GM21619 (cell line): ENCODE measurements around the gene MARVELD1.
A peak's percentile ranks its signal among the peaks of the same experiment; 100 is the strongest.
"Not testable (repeated sequence)": the region's sequence is repeated elsewhere in the genome, so short reads cannot be mapped to it uniquely, and the experiment has no call there.

ENCODE experiments used
- ATAC-seq: cut with Tn5 transposase; IDR thresholded peaks from one replicate; pipeline ENCODE4 v1.9.1; 2021; ENCODE audit not compliant: unreplicated experiment

MARVELD1 gene

DNA sequence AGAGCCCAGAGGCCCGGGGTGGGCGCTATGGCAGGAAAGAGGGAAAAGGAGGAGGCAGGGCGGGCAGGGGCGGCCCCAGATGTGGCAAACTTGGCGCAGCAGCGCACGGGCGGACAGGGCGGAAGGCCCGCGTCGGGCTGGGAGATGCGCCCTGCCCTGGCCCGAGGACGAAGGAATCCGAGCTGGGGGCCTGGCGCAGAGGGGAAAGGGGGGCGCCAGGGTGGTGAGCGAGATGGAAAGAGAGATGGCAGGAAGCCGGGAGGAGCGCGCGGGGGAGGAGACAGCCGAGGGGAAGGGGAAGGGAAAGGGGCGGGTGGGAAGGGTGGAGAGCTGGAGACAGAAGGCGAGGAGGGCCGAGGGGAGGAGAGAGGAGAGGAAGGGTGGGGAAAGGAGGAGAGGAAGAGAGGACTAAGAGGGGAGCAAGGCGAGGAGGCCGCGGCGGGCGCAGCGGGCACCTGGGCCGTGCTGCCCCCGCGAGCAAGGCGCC is at the start of gene MARVELD1:
MARVELD1 (plus strand) TSS at position 392 of the 487 bp plus-strand sequence. CDS start 147 bp downstream, outside the sequence.
- ATAC-seq, result no peak

DNA sequence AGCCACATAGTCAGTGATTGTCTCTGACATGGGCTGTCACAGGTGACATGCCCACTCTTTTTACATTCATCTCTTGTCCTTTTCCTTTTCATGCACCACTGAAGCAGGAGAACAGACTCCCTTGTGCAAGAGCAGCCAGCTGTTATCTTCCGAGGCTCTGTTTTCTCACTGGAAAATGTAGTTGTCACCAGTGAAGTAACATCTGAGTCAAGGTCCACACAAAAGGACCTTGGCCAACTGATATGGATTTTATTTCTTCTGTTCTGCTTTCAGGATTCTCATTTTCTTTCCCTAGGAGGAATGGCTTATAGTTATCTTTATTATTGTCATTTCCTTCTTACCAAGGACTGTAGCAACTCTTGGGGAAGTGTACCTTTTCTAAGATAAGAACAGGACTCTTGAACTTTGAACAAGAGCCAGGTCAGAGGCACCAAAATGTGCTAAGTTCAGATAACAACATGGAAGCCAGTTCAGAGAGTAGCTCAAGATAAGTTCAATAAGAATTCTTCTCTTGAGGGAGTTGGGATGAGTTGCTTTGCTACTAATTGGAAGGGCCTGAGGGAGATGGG is 49.2 kb upstream of the MARVELD1 start:
- ATAC-seq, result no peak

DNA sequence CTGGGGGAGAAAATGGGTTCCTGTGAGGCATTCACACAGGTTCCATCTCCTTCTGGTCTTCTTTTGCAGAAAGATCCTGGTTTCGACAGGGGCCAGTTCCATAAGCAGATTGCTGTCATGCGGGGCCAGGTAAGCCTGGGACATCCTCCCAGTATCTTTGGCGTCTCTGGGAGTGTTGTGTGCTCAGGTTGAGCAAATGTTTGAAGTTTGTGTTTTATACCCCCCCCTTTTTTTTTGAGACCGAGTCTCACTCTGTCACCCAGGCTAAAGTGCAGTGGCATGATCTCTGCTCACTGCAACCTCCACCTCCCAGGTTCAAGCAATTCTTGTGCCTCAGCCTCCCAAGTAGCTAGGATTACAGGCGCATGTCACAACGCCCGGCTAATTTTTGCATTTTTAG is 46.5 kb upstream of the MARVELD1 start:
- ATAC-seq, result no peak

DNA sequence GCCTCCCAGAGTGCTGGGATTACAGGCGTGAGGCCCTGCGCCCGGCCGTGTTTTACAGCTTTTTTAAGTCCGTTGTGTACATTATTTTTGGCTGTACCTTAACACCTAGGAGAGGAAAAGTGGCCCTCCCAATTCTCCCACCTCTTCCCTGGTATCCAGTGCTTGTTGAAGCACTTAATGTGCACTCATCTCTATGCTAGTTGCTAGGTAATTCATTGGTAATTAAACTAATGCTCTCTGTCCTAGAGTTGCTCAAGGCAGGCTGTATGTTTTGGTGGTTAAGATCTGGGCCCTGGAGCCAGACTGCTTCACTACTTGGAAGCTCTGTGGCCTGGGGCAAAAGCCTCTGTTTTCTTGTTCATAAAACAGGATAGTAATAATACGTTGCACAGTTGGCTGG is 46.1 kb upstream of the MARVELD1 start:
- ATAC-seq, result no peak

DNA sequence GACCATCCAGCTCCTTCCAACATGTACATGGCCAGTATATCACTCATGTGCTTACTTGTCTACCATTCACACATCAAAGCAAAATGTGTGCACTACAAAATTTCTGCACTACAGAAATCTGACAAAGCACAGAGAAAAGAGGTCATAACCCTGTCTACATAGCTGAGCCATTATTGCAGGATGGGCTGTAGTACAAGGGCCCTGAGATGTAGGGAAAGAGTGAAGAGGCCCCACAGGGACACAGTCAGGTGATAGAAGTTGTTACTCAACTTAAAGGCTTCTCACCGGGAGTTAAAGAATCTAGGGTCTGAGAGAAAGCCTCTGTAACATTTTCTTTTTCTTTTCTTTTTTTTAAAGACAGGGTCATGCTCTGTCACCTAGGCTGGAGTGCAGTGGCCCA is 44.0 kb upstream of the MARVELD1 start:
- no peak for ATAC-seq

DNA sequence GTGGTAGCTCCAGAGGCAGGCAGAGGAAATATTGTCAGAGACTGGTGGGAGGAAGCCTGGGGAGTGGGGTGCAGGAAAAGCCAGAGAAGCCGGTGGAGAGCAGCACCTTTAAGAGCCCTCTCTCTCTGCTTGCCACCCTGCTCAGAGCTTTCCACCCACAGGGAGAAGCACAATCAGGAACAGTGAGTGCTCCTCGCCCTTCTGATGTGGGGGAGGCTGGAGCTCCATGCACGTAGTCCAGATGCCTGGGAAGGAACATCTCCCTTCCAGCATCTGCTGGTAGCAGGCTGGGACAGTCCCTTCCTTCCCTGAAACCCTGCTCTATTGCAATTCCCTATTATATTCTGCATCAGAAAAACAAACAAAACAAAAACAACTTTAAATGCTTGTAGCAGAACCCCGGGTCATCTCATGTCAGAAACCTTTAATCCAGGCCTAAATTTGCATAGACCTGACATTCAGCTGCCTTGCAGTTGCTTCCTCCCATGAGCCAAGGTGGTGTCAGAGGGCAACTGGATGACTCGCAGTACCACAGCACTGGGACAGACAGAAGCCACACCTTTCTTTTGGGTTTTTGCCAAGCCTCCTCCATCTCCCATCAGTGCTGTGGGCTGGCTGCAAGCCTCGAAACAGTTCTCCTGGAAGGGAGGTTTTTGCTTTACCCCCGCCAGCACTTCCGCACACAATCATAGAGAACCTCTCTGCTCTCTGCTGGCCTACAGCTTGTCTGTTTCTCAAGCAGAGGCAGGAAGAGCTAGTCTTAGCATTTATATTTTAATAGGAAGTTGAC is 39.6 kb upstream of the MARVELD1 start:
- ATAC-seq, result no peak

DNA sequence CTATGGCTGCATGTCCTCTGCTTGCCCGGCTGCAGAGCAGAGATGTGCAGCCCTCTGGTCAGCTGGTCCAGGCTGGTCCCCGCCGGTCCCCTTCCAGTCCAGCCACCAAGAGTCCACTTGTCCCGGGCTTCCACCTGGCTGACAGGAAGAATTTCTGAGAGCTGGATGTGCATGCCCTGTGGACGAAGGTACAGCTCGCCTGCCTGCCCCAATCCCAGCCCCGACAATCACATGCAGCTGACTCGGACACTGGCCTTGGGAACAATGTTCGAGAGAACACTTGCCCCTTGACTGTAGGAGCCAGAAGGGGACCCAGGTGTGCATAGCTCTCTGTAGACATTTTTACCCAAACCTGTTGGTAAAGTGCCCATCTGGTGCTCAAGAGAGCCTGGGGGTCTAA is 38.3 kb upstream of the MARVELD1 start:
- no peak for ATAC-seq

DNA sequence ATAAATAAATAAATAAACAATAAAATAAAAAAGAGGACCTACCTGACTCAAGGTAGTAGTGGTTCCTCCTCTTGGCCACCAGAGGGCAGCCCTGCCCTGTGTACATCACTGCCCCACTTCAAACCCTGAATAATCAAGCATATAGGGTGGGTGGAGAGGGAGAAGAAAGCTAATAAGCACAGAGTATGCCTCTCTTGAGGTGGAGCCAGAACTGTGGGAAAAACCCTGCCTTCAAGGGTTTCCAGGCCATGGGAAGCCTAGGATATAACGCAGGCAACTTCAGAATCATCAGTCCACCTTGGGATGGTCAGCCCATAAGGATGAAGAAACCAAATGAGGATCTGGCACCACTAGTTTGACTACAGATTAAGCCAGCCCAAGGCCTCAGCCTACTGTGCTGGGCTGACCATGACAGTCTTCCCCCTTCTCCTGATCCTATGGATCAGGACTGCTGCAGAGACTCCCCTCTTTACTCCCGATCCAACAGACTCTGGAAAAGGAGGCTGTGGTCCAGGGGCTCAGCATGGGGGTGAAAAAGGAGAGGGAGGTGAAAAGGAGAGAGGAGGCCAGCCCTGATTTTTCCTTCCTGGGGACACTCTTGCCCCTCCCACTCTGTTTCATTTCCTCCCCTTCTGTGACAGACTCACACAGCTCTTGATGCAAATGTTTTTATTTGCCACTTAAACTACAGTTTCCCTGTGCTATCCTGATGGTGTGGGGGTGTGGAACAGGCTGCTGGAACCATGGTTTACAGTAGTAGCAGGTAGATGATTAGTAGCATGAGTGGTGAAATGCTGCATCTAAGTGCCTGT is 36.6 kb upstream of the MARVELD1 start:
- ATAC-seq, result peak; percentile 68

DNA sequence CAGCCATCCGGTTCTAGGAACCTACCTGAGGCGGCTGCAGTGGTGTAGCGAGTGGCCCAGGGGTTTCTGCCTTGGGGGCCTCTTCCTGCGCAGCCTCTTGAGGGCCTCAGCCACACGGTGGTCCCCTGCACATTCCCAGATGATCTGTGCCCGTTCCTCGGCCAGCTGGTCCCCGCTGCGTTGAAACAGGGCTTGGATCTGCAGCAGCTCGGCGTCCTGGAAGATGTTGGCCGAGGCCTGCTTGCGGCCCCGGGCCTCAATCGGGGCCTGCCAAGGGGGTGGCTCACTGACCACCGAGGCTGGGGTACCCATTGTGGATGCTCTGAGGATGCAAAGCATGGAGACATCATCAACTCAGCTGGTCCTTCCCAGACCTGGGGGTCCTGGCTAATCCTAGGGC is 33.9 kb upstream of the MARVELD1 start:
- ATAC-seq, result no peak

DNA sequence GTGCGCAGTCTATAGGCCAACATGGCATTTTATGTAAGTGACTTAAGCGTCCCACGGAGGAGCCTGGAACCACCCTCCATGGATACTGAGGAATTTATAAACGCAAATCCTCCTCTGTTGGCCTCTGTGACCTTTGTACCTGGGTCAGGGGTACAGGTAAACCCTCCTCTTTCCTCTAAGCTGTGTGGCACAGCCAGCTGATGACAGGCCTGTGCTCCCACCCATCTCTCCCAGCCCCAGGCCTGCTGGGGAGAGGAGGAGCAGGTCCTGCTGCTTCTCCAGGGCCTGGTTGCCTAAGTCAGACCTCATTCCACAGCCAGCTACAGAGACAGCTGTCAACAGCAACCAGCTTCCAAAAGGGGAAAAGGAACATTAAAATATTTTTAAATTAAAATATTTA is 31.5 kb upstream of the MARVELD1 start:
- no peak for ATAC-seq

DNA sequence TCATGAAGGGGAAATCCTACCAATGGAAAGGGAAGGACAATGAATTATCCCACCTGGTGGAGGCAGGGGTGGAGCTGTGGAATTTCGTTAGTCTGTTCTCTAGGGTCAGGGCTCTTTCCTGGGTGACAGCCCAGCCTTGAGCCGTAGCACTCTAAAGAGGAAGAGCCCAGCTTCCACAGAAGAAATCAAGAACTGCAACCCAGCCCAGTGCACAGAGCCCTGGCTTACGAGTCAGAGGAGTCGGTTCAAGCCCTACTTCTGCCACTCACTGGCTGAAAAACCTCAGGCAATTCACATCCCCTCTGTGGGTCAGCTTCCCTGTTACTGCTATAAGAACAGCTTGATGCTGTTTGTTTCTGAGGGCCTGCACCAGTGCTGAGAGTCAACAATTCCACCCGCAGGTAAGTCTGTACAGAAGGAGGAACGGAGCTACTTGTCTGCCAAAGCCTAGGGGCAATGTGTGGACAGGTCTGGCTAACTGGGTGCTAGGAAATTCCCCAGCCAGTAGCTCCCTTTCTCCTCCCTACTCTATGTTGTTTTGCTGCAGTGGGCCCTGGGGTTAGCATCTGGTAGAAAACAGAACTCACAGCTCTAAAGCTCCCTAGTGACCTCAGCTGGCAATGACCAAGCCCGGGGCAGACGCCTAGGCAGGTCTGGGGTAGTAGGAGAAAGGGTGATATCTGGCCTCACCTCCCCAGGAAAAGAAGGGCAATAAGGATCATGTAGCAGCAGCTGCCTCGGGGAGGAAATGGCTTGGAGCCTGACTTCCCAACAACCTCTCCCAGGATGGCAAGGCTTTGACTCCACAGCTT is 29.8 kb upstream of the MARVELD1 start:
- ATAC-seq, result no peak

DNA sequence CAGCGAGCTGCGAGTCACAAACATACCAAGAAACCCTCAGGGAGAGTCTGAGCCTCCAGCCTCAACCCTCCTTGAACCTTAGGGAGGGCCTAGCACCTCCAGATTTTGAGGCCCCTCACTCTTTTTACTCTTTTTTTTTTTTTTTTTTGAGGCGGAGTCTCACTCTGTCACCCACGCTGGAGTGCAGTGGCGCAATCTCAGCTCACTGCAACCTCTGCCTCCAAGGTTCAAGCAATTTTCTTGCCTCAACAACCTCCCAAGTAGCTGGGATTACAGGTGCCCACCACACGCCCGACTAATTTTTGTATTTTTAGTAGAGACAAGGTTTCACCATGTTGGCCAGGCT is 29.2 kb upstream of the MARVELD1 start:
- ATAC-seq, result not testable (repeated sequence)

DNA sequence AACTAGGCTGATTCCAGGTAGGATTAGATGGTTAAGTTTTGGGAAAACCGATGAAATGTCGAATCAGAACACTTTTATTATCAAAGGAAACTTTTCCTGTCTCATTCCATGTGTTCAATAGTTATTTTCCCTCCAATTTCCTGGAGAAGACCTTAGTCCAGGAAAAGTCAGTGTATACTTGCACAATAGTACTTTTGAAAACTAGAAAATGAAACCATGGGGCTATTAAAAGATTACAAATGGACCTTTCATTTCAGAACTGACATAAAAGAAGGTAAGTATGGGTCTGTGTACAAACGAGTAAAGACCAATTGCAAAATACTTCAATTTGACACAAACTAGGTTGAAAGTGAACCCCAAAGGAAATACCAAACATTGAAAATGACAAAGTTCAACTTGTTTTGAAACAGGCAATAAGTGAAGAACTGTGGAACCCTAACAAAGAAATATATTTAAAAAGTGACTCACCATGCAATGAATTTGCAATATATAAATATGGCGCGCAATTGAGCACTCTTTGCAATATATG is 28.6 kb upstream of the MARVELD1 start:
- ATAC-seq, result no peak

DNA sequence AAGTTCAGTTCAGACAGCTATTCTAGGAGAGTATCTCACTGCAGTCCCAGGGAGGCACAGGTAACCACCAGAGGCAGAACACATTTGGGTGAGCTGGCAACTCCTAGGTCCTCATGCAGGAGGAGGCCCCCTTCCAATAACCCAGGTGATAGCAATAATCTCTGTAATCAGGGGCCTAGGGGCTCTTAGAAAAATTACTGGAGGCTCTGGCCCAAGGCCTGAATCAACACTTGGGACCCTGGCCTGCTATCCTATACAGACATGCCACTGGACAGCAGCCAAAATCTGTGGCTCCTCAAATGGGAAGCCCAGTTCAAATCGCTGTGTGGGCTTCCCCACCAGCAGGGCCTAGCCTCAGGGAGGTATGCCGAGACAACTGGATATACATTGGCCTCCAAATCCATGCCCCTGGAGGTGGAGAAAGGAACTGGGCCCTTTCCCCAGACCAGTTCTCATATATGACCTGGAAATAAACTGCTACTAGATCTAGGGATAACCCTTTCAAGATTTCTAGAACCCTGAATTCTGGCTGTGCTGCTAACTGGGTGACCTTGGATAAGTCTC is 28.1 kb upstream of the MARVELD1 start:
- no peak for ATAC-seq

DNA sequence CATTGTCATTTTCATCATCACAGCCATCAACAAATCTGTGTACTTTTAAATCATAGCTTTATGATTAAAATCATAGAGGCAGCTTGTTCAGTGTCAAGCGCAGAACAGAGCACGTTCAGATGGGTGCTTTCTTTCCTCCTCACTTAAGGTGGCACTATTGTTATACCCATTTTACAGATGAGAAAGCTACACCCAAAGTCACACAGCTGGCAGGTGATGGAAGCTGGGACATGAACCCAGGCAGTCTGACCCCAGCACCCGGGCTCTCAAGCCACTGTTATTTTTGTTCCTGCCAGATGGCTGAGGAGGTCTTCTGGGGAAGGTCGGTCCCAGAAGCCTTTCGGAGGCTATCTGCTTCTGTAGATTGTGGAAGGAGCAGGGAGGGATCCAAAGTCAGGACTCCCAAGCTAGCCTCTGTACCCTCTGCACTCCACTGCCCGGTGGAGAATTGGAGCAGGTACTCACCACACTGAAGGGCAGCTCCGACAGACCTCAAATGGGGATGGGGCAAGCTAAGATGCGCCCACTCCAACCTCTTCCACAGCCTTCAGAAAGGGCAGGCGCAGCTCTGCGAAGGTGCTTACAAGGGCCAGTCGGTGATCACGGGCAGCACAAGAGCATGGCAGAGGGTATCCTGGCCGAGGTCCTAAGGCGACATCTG is 27.1 kb upstream of the MARVELD1 start:
- no peak for ATAC-seq

DNA sequence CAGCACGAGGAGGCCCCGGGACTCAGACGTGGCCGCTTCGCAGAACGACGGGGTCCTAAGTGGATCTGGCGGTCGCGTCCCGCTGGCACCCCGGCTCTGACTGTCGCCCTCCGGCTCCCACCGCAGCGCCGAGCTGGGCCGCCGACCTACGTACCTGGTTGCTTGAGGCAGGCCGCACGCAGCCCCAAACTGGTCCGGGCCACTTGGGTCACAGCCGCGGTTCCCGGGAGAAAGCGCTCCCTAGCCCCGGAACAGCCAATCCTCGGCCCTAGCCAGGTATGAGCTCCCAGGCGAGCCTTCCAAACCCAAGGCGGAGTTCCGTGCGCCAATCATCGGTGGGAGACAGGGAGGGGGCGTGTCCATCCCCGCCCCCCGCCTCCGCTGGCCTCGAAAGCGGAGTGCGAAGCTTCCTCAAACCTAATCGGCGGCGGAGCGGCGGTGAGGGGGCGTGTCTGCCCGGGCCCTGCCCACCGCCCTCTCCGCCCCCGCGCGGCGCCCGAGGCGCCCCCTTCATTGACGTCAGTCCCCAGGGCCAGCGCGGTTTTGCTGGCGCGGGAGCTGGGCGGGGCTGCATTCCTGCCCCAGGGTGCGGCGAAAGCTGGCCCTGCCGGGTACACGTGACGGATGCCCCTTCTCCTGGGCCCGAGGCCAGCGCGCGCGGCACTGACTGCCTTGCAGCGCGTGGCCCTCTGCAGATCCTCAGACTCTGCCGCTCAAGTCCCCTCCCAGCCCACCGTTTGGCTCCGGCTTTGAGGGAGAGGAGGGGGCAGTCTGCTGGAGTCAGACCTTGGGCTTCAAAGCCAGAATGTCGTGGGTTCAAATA is 26.4 kb upstream of the MARVELD1 start, which contains the start of gene AVPI1:
AVPI1 (minus strand) TSS at position 280 of the 823 bp plus-strand sequence. CDS start 7,336 bp downstream, outside the sequence.
- peak; percentile 87 for ATAC-seq

DNA sequence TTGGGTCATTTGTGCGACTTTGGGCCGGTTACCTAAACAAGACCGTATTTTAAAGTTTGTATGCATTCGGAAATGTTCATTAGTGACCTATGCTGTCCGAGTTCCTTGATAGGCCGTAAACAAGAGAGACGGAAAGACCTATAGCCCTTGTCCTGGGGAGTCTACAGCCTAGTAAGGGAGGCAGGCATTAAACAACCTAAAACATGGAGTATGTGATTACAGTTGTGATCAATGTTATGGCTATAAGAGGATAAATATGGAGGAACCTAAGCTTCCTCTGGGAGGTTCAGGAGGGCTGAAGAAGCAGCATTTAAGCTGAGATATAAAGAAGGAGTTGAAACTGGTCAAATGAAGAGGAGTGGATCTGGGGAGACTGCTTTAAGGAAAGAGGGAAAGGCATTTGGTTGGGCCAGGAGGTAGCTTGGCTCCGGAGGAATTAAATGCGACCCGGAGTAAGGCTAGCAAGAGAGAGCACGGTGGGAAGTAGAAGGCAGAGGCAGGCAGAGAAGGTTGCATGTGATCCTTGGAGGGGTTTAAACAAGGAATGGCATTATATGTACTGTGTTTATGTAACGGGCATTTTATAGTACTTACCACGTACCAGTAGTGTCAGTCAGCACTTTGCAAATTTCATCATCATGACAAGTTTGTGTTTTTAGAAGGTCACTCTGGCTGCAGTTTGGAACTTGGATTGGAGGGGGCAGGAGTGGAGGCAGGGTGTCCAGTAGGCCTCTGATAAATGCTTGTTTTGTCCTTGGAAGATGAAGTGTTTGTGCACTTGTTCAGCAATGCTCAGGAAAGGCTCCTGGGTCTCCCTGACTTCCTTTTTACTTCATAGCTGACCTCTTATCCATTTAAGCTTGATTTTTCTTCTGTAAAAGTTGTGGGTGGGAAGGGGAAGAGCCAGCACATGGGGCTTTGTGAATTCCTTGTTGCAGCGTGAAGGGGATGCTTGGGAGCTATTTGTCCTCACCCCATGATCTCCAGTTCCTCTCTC is 25.4 kb upstream of the MARVELD1 start:
- ATAC-seq, result no peak

DNA sequence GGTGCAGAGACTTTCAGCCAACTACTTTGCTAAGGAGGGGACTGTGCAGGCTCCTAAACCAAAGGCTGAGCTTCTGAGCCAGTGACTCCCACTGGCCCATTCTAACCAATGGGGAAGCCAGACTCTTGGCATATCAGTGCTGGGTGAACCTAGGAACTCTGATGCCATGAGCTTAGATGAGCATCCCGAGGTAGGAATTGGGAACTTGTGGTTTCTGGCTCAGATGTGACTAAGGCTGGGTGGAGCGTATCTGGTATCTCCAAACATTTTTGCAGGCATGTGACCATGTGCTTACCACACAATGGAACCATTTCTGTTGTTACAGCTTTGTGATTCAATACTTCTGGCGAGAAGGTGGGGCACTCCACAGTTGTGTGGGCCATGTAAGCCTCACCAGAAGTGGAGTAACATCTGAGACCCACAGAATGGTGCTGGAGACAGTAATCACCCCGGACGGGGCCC is 23.9 kb upstream of the MARVELD1 start:
- no peak for ATAC-seq
